Measurements from ENCODE around the gene ANKRD10.

ANKRD10 gene

DNA sequence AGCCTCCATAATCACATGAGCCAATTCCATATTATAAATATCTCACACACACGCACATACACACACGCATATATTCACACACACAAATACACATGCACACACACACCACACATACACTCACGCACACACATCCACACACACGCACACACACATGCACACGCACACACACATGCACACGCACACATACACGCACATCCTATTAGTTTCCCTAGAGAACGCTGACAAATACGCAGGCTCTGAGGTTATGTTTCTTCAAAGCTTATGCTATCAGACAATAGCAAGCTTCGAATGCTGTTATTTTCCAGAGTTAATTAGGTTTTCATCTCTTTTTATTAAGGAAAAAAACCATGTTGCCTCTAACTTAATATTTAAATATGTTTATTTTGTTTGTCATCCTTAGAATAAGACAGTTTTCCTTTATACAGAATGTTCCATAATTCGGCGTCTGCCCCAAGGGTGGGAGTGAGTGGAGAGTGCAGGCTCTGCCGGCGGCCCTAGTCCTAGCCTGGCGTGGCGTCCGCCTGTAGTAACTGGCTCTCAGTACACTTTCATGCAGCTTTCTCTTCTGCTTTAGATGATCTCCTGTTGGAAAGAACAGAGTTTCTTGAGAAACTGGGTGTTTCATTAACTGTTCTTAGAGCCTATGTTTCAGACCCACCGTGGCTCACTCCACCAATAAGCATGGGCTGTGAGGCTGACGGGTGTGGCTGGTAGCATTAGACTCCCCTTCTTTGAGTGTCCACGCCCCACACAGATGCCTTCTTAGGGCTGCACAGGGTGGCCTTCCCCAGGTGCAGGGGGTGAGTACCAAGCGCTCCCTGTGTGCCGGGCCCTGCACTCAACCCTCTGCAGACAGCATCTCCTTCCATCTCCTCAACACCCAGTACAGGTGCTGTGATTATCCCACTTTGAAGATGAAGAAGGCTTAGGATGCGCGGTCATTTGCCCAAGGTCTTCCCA is 30.4 kb upstream of the ANKRD10 start:
- no peak for DNase-seq

DNA sequence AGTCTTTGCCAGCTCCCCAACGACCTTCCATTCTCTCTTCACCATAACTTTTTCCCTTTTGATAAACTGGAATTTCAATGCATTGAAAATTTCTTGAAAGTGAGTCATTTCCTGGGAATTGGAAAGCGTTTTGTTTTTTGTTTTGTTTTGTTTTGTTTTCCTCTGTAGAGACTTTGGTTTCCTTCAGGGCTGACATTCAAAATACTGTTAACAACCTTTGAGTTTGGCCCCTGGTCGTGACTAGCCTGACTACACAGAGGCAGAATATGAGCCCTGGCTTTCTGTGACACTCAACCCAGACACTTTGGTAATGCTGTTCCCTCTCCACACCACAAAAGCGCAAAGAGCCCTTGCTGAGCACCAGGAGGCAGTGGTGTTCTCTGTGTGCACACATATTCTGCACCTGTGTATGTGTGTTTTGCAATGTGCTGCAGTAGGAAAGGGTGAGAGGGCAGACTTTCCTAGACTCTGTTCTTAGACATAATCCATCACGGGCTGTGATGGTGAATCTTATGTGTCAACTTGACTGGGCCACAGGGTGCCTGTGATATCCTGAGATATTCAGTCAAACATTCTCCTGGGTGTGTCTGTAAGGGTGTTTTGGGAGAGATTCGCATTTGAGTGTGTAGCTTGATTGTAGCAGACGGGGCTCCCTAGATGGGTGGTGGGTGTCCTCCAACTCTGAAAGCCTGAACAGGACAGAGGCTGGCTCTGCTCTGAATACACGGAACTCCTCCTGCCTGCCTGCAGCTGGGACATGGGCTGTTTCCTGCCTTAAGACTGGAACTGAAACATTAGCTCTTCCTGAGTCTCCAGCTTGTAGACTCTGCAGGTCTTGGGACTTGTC is 29.5 kb upstream of the ANKRD10 start:
- DNase-seq, result peak; percentile 38

DNA sequence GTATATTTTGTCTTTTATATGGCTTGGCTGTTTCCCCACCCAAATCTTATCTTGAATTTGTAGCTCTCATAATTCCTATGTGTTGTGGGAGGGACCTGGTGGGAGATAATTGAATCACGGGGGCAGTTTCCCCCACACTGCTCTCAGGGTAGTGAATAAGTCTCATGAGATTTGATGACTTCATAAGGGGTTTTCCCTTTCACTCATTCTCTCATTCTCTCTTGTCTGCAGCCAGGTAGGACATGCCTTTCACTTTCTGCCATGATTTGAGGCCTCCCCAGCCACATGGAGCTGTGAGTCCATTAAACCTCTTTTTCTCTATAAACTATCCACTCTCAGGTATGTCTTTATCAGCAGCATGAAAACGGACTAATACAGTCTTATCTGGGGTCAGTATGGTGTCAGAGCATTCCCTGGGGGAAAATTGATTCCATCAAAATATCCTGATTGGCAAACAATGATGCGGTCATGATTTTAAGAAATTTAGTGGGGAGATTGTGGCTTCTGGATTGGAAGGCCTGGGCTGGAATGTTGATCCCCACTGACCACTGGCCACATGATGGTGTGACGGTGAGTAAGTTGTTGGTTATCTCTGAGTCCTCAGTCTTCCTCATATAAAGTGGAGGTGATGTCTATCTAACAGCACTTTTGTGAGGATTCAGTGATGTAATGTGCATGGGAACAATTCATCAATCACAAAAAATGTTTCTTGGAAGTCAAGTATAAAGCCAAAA is 27.5 kb upstream of the ANKRD10 start:
- DNase-seq, result no peak

DNA sequence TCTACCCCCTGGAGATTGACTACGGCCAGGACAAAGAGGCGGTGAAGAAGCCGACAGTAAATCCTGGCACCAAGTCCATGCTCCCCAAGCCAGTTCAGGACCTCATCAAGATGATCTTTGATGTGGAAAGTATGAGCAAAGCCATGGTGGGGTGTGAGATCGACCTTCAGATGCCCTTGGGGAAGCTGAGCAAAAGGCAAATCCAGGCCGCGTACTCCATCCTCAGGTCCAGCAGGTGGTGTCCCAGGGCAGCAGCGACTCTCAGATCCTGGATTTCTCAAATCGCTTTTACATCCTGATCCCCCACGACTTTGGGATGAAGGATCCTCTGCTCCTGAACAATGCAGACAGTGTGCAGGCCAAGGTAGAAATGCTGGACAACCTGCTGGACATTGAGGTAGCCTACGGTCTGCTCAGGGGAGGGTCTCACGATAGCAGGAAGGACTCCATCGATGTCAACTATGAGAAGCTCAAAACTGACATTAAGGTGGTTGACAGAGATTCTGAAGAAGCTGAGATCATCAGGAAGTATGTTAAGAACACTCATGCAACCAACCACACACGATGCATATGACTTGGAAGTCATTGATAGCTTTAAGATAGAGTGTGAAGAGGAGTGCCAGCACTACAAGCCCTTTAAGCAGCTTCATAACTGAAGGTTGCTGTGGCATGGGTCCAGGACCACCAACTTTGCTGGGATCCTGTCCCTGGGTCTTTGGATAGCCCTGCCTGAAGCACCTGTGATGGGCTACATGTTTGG is 24.0 kb upstream of the ANKRD10 start:
- DNase-seq, result no peak

- DNase-seq, result no peak
These were observed 22.8 kb upstream of the ANKRD10 start for GRCh38 chr13:110937511-110938285.

DNA sequence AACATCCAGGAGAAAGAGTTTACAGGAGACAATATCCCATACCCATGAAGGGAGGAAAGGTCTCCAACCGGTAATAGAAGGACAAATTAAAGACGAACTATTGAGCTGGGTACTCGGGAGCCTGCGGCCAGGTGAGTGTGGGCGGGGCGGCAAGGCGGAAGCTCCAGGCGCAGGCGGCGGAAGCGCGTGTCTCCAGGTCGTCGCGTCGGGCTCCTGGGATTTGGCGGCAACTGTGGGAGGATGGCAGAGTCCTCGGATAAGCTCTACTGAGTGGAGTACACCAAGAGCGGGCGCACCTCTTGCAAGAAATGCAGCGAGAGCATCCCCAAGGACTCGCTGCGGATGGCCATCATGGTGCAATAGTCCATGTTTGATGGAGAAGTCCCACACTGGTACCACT is 21.6 kb upstream of the ANKRD10 start:
- no peak for DNase-seq

GRCh38 chr13:110932588-110932987 is 17.7 kb upstream of the ANKRD10 start:
- DNase-seq, result no peak

- DNase-seq, result no peak
These were observed 14.4 kb upstream of the ANKRD10 start for GRCh38 chr13:110929104-110929777.

- peak; percentile 33 for DNase-seq
These were observed 10.2 kb upstream of the ANKRD10 start for GRCh38 chr13:110925023-110925612.

GRCh38 chr13:110924639-110924934 is 9.7 kb upstream of the ANKRD10 start:
- DNase-seq, result no peak

DNA sequence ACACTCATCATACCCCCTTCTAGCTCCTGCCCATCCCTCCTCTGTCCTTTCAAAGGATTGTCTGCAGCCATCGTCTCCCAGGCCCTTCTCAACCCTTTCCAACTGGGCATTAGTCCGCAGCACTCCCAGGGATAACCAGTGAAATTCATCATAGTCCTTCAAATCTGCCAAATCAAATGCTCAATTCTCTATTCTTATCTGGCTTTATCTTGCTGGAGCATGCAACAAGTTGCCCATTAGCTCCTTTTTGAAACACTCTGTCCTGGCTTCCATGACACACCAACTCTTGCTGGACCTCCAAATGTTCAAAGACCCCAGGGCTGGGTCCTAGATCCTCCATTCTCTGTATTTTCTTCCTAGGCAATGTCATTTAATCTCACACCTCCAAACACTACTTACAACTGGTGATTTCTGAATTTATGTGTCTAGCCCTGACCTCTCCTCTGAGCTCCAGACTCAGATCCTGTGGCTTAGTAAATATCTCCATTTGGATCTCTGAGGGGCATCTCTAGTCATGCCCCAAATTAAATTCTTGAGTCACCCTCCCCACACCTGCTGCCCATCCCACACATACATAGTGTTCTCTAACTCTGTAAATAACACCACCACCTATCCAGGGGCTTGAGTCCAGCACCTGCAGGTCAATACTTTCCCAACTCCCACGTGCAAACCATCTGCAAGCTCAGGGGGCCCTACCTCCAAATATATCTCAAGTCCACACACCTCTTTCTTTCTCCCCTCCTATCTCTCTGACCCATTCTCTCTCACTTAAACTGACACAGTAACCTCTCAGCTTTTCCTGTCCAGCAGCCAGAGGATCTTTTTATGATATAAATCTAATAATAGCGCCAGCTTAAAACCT is 9.1 kb upstream of the ANKRD10 start:
- no peak for DNase-seq

- DNase-seq, result no peak
These were observed 8.2 kb upstream of the ANKRD10 start for GRCh38 chr13:110923086-110923485.

GRCh38 chr13:110922506-110922905 is 7.6 kb upstream of the ANKRD10 start:
- DNase-seq, result no peak

- no peak for DNase-seq
These were observed 6.8 kb upstream of the ANKRD10 start for GRCh38 chr13:110921695-110922094.

DNA sequence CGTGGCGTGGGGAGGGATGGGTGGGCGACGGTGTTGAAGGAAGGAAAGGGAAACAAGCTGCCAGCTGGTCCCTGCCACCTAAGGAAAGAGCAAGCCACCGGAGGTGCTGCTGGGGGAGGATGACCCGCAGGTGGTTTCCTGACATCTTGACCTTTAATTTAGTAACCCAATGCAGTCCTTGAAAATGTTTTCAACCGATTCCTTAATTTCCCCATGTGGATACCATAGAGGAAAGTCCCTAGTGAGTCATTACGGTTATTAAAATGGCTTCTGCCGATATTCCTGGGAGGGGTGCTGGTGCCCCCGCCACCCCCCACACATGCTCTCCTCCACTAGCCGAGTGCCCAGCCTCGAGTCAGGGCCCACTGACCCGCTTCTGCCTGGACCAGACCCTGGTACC is 6.3 kb upstream of the ANKRD10 start:
- DNase-seq, result no peak

DNA sequence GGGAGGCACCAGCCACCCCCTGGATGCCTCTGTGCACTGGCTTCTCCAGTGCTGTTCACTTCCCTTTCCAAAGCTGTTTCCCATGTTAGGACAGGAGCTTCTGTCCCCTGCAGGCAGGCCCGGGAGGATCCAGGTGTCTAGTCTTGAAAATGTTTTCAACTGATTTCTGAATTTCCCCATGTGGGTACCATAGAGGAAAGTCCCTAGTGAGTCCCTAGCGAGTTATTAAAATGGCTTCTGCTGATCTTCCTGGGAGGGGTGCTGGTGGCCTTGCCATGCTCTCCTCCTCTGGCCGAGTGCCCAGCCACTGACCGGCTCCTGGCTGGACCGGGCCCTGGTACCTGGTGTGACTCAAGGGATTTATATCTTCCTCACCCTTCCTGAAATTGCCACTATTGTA is 5.2 kb upstream of the ANKRD10 start:
- no peak for DNase-seq

- DNase-seq, result peak; percentile 91
These were observed 1.7 kb upstream of the ANKRD10 start for GRCh38 chr13:110916301-110917142.

DNA sequence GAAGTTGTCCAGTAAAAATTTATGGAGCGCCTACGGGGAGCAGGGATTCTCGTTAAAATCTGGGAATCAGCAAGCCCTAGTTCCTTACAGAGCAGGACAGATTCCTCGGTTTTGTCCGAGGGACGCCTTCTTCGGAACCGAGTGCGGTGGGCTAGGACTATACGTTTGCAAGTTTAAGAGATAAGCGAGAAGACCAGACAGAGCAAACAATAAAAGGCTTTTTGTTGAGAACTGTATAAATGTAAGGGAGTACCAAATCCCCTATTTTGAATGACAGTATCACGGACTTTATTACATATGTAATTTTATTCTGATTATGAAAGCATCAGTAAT is 971 bp upstream of the ANKRD10 start:
- DNase-seq, result no peak

Data from fibroblast of skin of right biceps (primary cell).